ENCODE results near the gene SIGLEC11.

The SIGLEC11 gene

GRCh38 chr19:49940482-49940791, 20.5 kb downstream of the SIGLEC11 start:
- Histone ChIP-seq H3K36me3 (replicated peaks) (no peaks in the 10 kb centered on the region), H3K27ac (no peak overlapping the region), H3K27me3 (replicated peaks) (no peaks in the 10 kb centered on the region), H3K4me3 (ENCODE audit: low read depth, low read length) (no peak overlapping the region)
- no peak for DNase-seq
- TF ChIP-seq, protein P1, sequence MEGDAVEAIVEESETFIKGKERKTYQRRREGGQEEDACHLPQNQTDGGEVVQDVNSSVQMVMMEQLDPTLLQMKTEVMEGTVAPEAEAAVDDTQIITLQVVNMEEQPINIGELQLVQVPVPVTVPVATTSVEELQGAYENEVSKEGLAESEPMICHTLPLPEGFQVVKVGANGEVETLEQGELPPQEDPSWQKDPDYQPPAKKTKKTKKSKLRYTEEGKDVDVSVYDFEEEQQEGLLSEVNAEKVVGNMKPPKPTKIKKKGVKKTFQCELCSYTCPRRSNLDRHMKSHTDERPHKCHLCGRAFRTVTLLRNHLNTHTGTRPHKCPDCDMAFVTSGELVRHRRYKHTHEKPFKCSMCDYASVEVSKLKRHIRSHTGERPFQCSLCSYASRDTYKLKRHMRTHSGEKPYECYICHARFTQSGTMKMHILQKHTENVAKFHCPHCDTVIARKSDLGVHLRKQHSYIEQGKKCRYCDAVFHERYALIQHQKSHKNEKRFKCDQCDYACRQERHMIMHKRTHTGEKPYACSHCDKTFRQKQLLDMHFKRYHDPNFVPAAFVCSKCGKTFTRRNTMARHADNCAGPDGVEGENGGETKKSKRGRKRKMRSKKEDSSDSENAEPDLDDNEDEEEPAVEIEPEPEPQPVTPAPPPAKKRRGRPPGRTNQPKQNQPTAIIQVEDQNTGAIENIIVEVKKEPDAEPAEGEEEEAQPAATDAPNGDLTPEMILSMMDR (IDR thresholded peaks at IDR 0.05; ENCODE audit: low read depth, low read length, missing control alignments), result no peak
- in situ Hi-C loops (cut with HindIII; ENCODE audit: low pct_ligation_motif_present, low sequenced_read_pairs), result no loop called here

GRCh38 chr19:49939721-49940481, 21.1 kb downstream of the SIGLEC11 start:
- no peak overlapping the region for H3K27ac ChIP-seq
- no peak overlapping the region for H3K4me3 ChIP-seq (ENCODE audit: low read depth, low read length)
- in situ Hi-C loops (cut with HindIII; ENCODE audit: low pct_ligation_motif_present, low sequenced_read_pairs), result no loop called here
- TF ChIP-seq, protein P1 (IDR thresholded peaks at IDR 0.05; ENCODE audit: low read depth, low read length, missing control alignments), result no peak
- no peaks in the 10 kb centered on the region for H3K36me3 ChIP-seq (replicated peaks)
- no peak for DNase-seq
- no peaks in the 10 kb centered on the region for H3K27me3 ChIP-seq (replicated peaks)

- TF ChIP-seq, protein P1 (IDR thresholded peaks at IDR 0.05; ENCODE audit: low read depth, low read length, missing control alignments), result no peak
- DNase-seq, result no peak
- in situ Hi-C loops (cut with HindIII; ENCODE audit: low pct_ligation_motif_present, low sequenced_read_pairs), result no loop called here
- no peak overlapping the region for H3K27ac ChIP-seq
- H3K36me3 ChIP-seq (replicated peaks), result no peaks in the 10 kb centered on the region
- no peaks in the 10 kb centered on the region for H3K27me3 ChIP-seq (replicated peaks)
- H3K4me3 ChIP-seq (ENCODE audit: low read depth, low read length), result no peak overlapping the region
Observed at GRCh38 chr19:49938662-49939061, 22.3 kb downstream of the SIGLEC11 start.

DNA sequence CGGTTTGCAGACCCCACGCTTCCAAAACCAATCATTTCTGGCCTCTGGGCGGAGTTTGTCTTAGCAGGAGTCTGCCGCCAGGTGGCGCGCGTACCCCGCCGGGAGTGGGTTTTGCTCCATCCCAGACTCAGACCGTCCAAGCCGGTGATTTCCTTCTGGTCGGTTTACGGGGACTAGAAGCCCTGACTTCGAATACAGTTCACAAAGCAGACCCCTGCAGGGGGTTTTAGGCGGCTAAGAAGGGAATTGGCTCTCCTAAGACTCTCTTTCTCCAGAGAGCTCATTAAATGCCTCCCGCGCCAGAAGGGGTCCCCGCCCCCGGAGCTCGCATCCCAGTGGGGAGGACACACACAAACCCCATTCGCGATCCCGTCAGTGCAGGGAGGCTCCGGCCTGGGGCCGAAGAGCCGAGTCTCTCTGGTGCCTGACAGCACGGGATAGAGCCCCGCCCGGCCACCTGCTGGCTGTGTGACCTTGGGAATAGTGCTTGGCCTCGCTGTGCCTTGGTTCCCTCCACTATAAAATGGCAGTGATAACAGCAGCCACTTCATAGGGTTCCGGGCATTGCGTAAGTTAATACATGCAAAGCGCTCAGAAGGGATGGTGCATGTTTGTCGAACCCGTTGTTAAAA, 23.1 kb downstream of the SIGLEC11 start:
- TF ChIP-seq, protein P1 (IDR thresholded peaks at IDR 0.05; ENCODE audit: low read depth, low read length, missing control alignments), result peak; percentile 99
- in situ Hi-C loops (cut with HindIII; ENCODE audit: low pct_ligation_motif_present, low sequenced_read_pairs), result no loop called here
- H3K27ac ChIP-seq, result no peak overlapping the region
- peak overlapping the region; percentile 27 for H3K4me3 ChIP-seq (ENCODE audit: low read depth, low read length)
- H3K36me3 ChIP-seq (replicated peaks), result peaks cover 3% of the 10 kb centered on the region
- DNase-seq, result peak; percentile 59
- no peaks in the 10 kb centered on the region for H3K27me3 ChIP-seq (replicated peaks)

DNA sequence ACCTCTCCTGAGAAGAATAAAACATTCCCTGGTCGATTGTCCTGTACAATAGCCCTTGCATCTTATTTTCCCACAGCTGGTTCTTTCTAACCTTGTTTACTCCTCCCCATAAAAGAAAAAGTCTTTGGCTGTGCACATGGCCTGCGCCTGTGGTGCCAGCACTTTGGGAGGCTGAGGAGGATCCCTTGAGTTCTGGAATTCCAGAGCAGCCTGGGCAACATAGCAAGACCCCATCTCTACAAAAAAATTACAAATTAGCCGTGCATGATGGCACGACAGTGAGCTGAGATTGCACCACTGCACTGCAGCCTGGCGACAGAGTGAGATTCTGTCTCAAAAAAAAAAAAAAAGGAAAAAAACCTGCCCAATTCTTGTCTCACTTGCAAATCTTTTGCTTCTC, 24.4 kb downstream of the SIGLEC11 start:
- peaks cover 12% of the 10 kb centered on the region for H3K36me3 ChIP-seq (replicated peaks)
- H3K27ac ChIP-seq, result no peak overlapping the region
- H3K27me3 ChIP-seq (replicated peaks), result no peaks in the 10 kb centered on the region
- H3K4me3 ChIP-seq (ENCODE audit: low read depth, low read length), result no peak overlapping the region
- in situ Hi-C loops (cut with HindIII; ENCODE audit: low pct_ligation_motif_present, low sequenced_read_pairs), result no loop called here
- no peak for DNase-seq
- TF ChIP-seq, protein P1 (IDR thresholded peaks at IDR 0.05; ENCODE audit: low read depth, low read length, missing control alignments), result no peak
